ENCODE results near the gene S100A1. TPM values are rescaled to one million over a fixed set of nuclear protein-coding genes. Genes with fewer than 3 reads are reported as not detected.

Gene S100A1
- total and polyA plus RNA-seq, 10 of the 15 experiments (the other 5 are each of a cell fraction or from before 2014, with no cell fraction given), result 0.13 to 0.29 TPM; not detected in 8

DNA sequence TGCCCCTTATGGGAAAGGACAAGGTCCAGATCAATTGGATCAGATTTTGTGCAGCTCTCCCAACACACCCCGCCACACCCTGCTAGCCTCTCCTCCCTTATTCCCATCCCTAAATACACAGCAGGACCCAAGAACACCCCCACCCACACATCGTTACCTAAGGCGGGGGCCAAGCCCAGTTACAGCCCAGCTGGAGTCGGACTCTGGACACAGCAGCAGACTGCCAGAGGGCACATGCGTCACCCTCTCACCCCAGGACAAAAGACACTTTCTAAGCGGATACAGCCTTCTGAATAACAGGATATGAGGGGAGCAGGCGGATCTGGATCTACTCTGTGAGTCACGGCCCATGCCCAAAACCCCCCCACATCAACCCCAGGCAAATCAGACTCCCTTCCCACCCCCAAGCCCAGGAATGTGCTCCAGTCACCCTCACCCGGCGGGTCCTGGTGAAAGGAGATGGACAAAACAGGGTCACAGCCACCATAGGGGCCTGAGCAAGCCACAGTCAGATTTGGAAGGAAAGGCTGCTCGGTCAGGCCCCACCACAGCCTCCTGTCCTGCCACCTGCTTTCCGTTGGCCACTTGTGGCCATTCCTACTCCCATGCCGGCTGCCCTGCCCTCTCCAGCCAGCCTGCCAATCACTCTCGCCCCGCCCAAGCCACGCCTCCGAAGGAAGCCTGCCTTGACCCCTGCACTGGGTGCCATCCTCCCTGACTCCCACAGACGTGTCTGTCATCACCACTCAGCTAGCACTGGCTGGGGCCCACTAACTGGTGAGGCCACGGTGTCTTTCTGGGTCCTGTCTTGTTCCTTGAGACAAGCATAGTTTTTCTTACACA, 19.3 kb upstream of the S100A1 start:
- ChIA-PET RAD21 (ENCODE audit: unreplicated experiment) (interaction anchor here (0.6 kb wide), 1 partner anchor 153 kb away, joined by 3 read pairs; no protein-coding TSS in a partner anchor), SMC1A (ENCODE audit: uncharacterized antibody, unreplicated experiment) (no interaction called here), POLR2A (no interaction called here), CTCF (interaction anchor here (2.1 kb wide), 1 partner anchor 41 kb away, joined by 7 read pairs; no protein-coding TSS in a partner anchor)
- Histone ChIP-seq H3K9me3 (replicated peaks; ENCODE audit: control insufficient read depth, insufficient read depth, low read length) (no peaks in the 10 kb centered on the region), H4K20me1 (ENCODE audit: control insufficient read depth, insufficient read depth) (no peaks in the 10 kb centered on the region), H3K36me3 (ENCODE audit: control insufficient read depth in 2 of 2, insufficient read depth in 2 of 2, low read length in 1 of 2) (no peaks in the 10 kb centered on the region), H3K27me3 (replicated peaks in 1 of 2; ENCODE audit: control insufficient read depth in 2 of 2, insufficient read depth in 2 of 2, low read length in 1 of 2) (no peaks in the 10 kb centered on the region), H3K79me2 (ENCODE audit: control insufficient read depth, insufficient read depth, low read length) (no peaks in the 10 kb centered on the region), H3K4me1 (ENCODE audit: control insufficient read depth, insufficient read depth, low read length) (no peaks in the 10 kb centered on the region), H3K4me2 (ENCODE audit: control insufficient read depth, insufficient read depth) (no peak overlapping the region), H3K4me3 (no peak overlapping the region), H3K9ac (ENCODE audit: control insufficient read depth, insufficient read depth, low read length) (no peak overlapping the region), H2AFZ (ENCODE audit: control insufficient read depth, low read depth, low read length) (no peak overlapping the region), H3K27ac (ENCODE audit: control insufficient read depth, insufficient read depth) (no peak overlapping the region)
- in situ Hi-C loops (cut with MboI) (no loop called here), intact Hi-C loops (cut with micrococcal nuclease; ENCODE audit: unreplicated experiment) (no loop called here)
- WGBS (ENCODE audit: insufficient coverage, insufficient replicate concordance, low lambda C conversion rate, missing lambda C conversion rate), result 44% methylated on average over 19 of the region's 19 CpGs
- DNase-seq (ENCODE audit: low read depth, low spot score) (no peak), ATAC-seq (peak; percentile 66), FAIRE-seq (no peak)
- no TSS peak for BruUV-seq (replicated peaks)
- TF ChIP-seq CHD4 (IDR thresholded peaks at IDR 0.05) (no peak), FOS (IDR thresholded peaks at IDR 0.05; ENCODE audit: borderline replicate concordance, extremely low read depth, insufficient read length) (no peak), BMI1 (IDR thresholded peaks at IDR 0.05; ENCODE audit: borderline replicate concordance) (no peak), ESRRA (IDR thresholded peaks at IDR 0.05; ENCODE audit: low read length) (no peak), MXI1 (IDR thresholded peaks at IDR 0.05; ENCODE audit: low read depth, low read length) (no peak), TBL1XR1 (IDR thresholded peaks at IDR 0.05; ENCODE audit: low read depth, low read length) (no peak), TCF7 (IDR thresholded peaks at IDR 0.05; ENCODE audit: borderline replicate concordance) (no peak), ZSCAN29 (IDR thresholded peaks at IDR 0.05) (no peak)
- TF ChIP-seq, protein P1, sequence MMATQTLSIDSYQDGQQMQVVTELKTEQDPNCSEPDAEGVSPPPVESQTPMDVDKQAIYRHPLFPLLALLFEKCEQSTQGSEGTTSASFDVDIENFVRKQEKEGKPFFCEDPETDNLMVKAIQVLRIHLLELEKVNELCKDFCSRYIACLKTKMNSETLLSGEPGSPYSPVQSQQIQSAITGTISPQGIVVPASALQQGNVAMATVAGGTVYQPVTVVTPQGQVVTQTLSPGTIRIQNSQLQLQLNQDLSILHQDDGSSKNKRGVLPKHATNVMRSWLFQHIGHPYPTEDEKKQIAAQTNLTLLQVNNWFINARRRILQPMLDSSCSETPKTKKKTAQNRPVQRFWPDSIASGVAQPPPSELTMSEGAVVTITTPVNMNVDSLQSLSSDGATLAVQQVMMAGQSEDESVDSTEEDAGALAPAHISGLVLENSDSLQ (IDR thresholded peaks at IDR 0.05), result peak; percentile 77
- TF ChIP-seq, protein P2, sequence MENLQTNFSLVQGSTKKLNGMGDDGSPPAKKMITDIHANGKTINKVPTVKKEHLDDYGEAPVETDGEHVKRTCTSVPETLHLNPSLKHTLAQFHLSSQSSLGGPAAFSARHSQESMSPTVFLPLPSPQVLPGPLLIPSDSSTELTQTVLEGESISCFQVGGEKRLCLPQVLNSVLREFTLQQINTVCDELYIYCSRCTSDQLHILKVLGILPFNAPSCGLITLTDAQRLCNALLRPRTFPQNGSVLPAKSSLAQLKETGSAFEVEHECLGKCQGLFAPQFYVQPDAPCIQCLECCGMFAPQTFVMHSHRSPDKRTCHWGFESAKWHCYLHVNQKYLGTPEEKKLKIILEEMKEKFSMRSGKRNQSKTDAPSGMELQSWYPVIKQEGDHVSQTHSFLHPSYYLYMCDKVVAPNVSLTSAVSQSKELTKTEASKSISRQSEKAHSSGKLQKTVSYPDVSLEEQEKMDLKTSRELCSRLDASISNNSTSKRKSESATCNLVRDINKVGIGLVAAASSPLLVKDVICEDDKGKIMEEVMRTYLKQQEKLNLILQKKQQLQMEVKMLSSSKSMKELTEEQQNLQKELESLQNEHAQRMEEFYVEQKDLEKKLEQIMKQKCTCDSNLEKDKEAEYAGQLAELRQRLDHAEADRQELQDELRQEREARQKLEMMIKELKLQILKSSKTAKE (IDR thresholded peaks at IDR 0.05; ENCODE audit: low read depth, poor library complexity, severe bottlenecking), result no peak
- TF ChIP-seq, protein P3, sequence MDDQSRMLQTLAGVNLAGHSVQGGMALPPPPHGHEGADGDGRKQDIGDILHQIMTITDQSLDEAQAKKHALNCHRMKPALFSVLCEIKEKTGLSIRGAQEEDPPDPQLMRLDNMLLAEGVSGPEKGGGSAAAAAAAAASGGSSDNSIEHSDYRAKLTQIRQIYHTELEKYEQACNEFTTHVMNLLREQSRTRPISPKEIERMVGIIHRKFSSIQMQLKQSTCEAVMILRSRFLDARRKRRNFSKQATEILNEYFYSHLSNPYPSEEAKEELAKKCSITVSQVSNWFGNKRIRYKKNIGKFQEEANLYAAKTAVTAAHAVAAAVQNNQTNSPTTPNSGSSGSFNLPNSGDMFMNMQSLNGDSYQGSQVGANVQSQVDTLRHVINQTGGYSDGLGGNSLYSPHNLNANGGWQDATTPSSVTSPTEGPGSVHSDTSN (IDR thresholded peaks at IDR 0.05; ENCODE audit: insufficient replicate concordance, low read depth, low read length), result peak; percentile 45
- TF ChIP-seq, protein P4, sequence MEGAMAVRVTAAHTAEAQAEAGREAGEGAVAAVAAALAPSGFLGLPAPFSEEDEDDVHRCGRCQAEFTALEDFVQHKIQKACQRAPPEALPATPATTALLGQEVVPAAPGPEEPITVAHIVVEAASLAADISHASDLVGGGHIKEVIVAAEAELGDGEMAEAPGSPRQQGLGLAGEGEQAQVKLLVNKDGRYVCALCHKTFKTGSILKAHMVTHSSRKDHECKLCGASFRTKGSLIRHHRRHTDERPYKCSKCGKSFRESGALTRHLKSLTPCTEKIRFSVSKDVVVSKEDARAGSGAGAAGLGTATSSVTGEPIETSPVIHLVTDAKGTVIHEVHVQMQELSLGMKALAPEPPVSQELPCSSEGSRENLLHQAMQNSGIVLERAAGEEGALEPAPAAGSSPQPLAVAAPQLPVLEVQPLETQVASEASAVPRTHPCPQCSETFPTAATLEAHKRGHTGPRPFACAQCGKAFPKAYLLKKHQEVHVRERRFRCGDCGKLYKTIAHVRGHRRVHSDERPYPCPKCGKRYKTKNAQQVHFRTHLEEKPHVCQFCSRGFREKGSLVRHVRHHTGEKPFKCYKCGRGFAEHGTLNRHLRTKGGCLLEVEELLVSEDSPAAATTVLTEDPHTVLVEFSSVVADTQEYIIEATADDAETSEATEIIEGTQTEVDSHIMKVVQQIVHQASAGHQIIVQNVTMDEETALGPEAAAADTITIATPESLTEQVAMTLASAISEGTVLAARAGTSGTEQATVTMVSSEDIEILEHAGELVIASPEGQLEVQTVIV (IDR thresholded peaks at IDR 0.05; ENCODE audit: borderline replicate concordance, partially characterized antibody), result no peak
